ENCODE measurements around the gene MRNIP.
"Not testable (repeated sequence)": the region's sequence is repeated elsewhere in the genome, so short reads cannot be mapped to it uniquely, and the experiment has no call there.

The MRNIP gene

GRCh38 chr5:179837076-179838011, 21.3 kb downstream of the MRNIP start:
- no peak for DNase-seq

- no peak for DNase-seq
These were observed 22.2 kb downstream of the MRNIP start for GRCh38 chr5:179836225-179837019.

GRCh38 chr5:179834871-179835270, 23.7 kb downstream of the MRNIP start:
- DNase-seq, result not testable (repeated sequence)

GRCh38 chr5:179834120-179834519, 24.5 kb downstream of the MRNIP start:
- no peak for DNase-seq

GRCh38 chr5:179833709-179834070, 24.9 kb downstream of the MRNIP start:
- DNase-seq, result no peak

GRCh38 chr5:179833056-179833708, 25.4 kb downstream of the MRNIP start:
- no peak for DNase-seq

GRCh38 chr5:179832039-179832745, 26.4 kb downstream of the MRNIP start:
- DNase-seq, result no peak

GRCh38 chr5:179830818-179831468, 27.7 kb downstream of the MRNIP start:
- no peak for DNase-seq

GRCh38 chr5:179829732-179830435, 28.7 kb downstream of the MRNIP start:
- no peak for DNase-seq

GRCh38 chr5:179828756-179829421, 29.7 kb downstream of the MRNIP start:
- DNase-seq, result no peak

- DNase-seq, result no peak
These were observed 30.9 kb downstream of the MRNIP start for GRCh38 chr5:179827680-179828079.

GRCh38 chr5:179825655-179826182, 32.9 kb downstream of the MRNIP start:
- no peak for DNase-seq

GRCh38 chr5:179824745-179825112, 33.9 kb downstream of the MRNIP start:
- no peak for DNase-seq

GRCh38 chr5:179823937-179824744, 34.5 kb downstream of the MRNIP start:
- no peak for DNase-seq

GRCh38 chr5:179822444-179822990, 36.1 kb downstream of the MRNIP start:
- DNase-seq, result no peak

GRCh38 chr5:179822059-179822432, 36.6 kb downstream of the MRNIP start:
- DNase-seq, result no peak

- DNase-seq, result peak; percentile 88
These were observed 37.1 kb downstream of the MRNIP start for GRCh38 chr5:179821298-179822058.

GRCh38 chr5:179820483-179821297, 37.9 kb downstream of the MRNIP start, which contains the start of gene SQSTM1:
Gene SQSTM1, plus strand, starts transcription at chr5:179820905. Its CDS starts 32 bp downstream, at chr5:179820937.
- DNase-seq, result peak; percentile 90
